HG03558 (cell line): ENCODE measurements around the gene CRY2.

ENCODE experiments used
- ATAC-seq: cut with Tn5 transposase; IDR thresholded peaks from one replicate; pipeline ENCODE4 v1.9.1; 2021; ENCODE audit warnings: moderate number of reproducible peaks; ENCODE audit not compliant: unreplicated experiment; ENCODE audit errors: extremely low read depth

CRY2 gene

GRCh38 chr11:45913514-45913913 lies 66.2 kb downstream of the CRY2 start:
- no peak for ATAC-seq

DNA sequence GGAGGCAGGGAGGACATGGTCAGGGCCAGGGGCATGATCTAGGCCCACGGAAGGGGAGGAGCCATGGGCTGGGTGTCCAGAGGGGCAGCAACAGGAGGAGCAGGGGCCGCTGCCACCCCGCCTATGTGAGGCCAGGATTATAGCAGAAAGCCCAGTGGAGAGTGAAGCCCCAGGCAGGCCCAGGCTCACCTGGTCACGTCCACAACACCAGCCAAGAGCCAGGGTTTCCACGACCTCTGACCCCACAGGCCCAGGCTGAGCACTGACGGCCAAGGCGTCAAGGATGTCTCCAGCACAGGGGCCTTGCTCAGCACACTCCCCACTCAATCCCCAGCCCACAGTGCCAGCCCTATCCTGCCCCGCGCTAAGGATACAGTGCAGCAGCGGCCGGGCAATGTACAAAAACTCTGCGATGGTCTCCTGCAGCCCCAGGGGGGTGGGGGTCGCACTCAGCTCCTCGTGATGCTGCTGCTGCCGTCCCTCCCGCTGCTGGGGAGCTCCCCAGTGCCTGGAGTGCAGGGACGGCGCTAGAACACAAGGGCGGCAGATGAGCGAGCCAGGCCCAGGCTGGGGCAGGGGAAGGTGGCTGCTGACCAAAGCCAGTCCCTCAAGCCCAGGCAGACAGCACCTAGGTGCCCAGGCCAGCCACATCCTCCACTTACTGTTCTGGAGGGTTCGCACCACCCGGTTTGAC lies 66.8 kb downstream of the CRY2 start:
- ATAC-seq = no peak

DNA sequence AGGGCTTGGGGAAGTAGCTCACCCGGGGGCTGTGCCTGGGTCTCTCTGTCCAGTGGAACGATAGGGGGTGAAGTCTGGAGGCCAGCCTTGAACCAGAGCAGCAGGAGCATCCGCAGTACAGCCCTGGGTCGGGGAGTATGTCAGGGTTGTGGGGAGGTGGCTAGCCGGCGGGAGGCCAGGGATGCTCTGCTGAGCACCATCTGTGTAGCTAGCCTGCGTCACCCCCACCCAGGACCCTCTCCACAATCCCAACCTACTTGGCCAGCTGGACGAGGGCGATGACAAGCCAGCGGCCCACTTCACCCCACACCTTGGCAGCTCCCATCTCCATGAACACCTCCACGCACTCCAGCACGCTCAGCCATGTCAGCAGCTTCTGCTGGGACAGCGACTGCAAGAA lies 68.2 kb downstream of the CRY2 start:
- ATAC-seq = no peak

GRCh38 chr11:45917286-45917622 lies 70.0 kb downstream of the CRY2 start:
- ATAC-seq = no peak

DNA sequence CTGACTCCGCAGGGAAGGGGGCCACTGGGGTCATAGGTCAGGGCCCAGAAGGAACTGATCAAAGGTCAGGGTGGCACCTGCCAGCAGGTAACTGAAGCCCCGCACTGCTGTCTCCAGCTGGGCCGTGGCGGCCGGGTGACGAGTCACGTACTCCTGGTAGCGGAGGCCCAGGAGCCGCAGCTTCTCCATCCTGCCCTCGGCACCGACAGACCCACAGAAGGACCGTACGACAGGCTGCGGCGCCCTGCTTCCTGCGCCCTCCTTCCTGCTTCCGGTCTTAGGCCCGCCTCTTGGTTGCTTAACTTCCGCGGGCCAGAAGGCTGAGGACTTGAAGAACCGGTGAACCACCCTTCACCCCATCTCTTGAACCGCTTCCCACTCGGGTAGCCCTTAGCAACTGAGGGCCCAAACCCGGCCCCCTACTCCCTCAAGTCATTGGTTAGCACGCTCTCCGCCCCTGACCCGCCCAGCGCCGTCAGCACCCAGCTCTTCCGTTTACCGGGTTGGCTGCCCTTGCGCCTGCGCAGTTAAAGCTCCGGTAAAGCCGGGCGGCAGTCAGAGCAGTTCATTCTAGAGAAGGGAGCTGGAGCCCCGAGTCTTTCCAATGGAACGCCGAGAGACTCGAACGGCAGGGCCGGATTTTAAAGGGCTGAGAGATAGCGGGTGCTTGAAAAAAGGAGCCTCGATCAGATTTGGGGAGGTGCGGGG lies 70.5 kb downstream of the CRY2 start, which contains the start of gene PEX16:
PEX16 (minus strand) TSS at position 255 of the 708 bp plus-strand sequence; CDS start at position 189, 66 bp downstream.
- ATAC-seq = peak; percentile 59

GRCh38 chr11:45918331-45918941 lies 71.2 kb downstream of the CRY2 start:
- ATAC-seq = no peak

DNA sequence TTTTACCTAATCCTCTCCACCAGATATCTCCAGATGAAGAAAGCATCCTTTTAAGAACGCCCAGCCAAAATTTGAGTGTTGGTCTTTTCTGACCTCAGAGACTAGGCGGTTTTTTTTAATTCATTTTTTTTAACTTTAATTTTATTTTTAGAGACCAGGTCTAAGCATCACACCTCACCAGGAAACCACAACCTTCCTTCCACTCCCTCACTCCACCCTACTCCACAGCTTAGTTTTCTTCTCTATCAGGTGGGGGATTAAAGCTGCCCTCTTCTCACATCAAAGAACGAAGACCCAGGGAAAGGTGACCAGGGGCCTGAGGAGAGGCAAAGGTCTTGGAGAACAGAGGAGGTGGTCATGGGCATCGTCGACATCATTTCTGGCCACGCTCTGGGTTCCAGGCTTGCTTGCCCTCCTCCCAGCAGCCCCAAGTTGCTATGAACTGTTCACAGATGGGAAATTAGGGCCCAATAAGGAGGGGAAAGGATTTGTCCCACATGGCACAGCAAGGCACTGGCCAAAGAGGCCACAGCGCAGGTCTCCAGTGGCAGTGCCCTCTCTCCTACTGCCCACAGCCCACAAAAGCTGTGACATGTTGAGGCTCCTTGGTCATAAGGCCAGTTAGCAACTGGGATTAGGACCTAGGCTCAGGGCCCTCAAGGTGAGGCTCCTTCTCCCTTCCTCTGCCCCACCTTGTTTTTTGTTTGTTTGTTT lies 71.8 kb downstream of the CRY2 start:
- ATAC-seq = no peak

DNA sequence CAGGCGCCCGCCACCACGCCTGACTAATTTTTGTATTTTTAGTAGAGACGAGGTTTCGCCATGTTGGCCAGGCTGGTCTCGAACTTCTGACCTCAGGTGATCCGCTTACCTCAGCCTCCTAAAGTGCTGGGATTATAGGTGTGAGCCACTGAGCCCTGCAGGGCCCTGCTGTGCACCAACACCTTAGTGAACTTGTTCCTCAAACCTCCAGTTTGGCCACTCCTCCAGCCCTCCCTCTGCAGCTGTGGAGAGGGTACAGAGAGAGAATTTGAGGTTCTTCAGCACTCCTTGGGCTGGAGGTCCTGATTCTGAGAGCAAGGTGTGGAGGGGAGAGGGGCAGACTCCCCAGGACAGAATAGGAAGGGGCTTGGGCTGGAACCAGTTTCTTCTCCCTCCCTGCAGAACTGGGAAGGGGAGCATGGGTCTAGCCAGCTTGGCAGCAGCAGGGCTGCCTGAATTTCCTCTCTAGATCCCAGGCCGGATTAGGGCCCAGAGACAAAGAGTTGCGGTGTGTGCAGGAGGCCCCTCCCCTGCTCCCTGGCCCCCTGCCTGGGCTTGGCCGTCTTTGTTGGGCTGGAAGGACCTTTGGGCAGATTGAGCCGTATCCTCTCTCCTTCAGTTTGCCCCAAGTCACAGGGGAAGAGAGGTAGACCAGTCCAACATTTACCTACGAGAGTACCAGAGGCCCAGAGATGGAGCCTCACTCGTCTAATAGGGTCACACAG lies 72.7 kb downstream of the CRY2 start:
- ATAC-seq = no peak

GRCh38 chr11:45920531-45921477 lies 73.5 kb downstream of the CRY2 start:
- no peak for ATAC-seq

GRCh38 chr11:45921561-45922424 lies 74.5 kb downstream of the CRY2 start:
- ATAC-seq = no peak

GRCh38 chr11:45922425-45923082 lies 75.3 kb downstream of the CRY2 start, which contains the start of gene LARGE2:
TSS of gene LARGE2 (plus strand) at chr11:45922656. CDS start at chr11:45922883, 227 bp downstream.
- ATAC-seq = no peak

DNA sequence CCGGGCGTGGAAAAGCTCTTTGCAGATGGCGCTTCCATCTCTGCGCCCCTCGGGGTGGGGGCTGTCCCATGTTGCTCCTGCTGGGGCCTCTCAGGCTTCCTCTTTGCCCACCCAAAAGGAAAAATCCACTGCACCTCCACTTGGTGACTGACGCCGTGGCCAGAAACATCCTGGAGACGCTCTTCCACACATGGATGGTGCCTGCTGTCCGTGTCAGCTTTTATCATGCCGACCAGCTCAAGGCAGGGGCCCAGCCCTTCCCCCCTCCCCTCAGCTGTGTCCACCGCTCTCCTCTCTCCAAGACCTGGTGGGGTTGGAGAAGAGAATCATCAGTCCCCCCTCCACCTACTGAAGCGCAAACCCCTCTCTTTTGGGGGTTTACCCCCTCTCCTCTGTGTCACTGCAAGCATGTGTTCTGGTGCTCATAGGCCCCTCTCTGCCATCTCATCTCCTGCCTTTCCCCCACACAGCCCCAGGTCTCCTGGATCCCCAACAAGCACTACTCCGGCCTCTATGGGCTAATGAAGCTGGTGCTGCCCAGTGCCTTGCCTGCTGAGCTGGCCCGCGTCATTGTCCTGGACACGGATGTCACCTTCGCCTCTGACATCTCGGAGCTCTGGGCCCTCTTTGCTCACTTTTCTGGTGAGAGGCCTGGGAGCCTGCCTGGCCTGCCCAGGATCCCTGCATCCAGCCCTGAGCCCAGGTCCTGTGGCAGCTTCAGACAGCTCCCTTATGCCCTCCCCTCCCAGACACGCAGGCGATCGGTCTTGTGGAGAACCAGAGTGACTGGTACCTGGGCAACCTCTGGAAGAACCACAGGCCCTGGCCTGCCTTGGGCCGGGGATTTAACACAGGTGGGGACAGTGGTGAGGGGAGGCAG lies 77.0 kb downstream of the CRY2 start:
- ATAC-seq = no peak

- no peak for ATAC-seq
These were observed 77.7 kb downstream of the CRY2 start for GRCh38 chr11:45924927-45925326.

DNA sequence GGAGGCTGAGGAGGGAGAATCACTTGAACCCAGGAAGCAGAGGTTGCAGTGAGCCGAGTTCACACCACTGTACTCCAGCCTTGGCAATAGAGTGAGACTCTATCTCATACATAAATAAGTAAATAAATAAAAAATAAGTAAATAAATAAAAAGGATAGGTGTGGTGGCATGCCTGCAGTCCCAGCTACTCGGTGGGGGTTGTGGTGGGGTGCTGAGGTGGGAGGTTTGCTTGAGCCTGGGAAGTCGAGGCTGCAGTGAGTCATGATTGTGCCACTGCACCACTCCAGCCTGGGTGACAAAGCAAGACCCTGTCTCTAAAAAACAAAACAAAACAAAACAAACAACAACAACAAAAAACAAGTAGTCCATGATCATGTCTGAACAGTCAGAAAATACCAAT lies 78.3 kb downstream of the CRY2 start:
- no peak for ATAC-seq

- ATAC-seq = no peak
These were observed 78.7 kb downstream of the CRY2 start for GRCh38 chr11:45926001-45926401.

GRCh38 chr11:45926536-45927331 lies 79.5 kb downstream of the CRY2 start:
- ATAC-seq = no peak
